Suppressor macrophage (primary cell): Measurements from ENCODE around the gene NHP2.
"Not testable (repeated sequence)": the region's sequence is repeated elsewhere in the genome, so short reads cannot be mapped to it uniquely, and the experiment has no call there.

ENCODE experiments used
- DNase-seq, 4 experiments: peaks; one replicate each; pipeline ENCODE4 v3.0.0-alpha.2; 2020 to 2022
- total RNA-seq, 17 experiments: gene quantifications; one replicate each; lab custom pipeline; 2026; ENCODE audit warnings: mixed read lengths in 6 of 17, inconsistent platforms in 3 of 17; lab: John Stamatoyannopoulos, UW

Gene NHP2
- total RNA-seq = 12.3 to 46.4 (median 22.1) reads per million in 17 experiments

DNA sequence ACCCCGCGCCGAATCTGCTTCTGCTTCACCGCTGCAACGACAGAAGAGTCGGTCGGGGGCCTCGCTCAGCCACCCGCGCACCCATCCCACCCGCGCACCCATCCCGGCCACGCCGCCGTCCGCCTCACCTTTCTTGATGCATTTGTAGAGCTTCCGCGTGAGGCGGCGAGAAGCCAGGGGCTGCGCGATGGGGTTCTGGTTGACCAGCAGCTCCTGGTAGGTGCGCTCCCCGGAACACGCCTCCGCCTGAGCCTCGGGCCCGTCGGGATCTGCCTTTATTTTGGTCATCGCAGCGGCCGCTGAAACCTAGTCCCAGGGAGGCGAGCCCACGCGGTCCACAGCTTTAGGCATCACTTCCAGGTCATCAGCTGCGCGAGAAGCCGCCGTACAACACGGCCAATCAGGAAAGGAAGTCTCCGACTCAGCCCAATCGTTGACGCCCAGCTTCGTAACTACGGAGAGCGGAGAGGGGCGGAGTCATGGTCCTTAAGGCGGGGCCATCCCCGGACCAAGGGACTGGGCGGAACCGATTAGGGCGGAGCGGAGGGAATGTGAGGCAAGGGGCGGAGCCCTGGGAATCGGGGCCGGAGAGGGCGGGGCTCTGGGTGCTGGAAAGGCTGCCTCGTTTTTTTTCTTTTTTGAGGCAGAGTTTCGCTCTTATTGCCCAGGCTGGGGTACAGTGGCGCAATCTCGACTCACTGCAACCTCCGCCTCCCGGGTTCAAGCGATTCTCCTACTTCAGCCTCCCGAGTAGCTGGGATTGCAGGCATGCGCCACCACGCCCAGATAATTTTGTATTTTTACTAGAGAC, at the start of gene NHP2:
TSS of gene NHP2 (minus strand) at position 356 of the 811 bp plus-strand sequence. CDS start at position 288, 68 bp downstream.
- peak; percentile 99 to 100 (median 100) for DNase-seq

- no peak for DNase-seq
Observed at GRCh38 chr5:178202541-178202940, 48.9 kb upstream of the NHP2 start.

GRCh38 chr5:178201927-178202235, 48.2 kb upstream of the NHP2 start:
- peak; percentile 49 to 70 (median 65) for DNase-seq

DNA sequence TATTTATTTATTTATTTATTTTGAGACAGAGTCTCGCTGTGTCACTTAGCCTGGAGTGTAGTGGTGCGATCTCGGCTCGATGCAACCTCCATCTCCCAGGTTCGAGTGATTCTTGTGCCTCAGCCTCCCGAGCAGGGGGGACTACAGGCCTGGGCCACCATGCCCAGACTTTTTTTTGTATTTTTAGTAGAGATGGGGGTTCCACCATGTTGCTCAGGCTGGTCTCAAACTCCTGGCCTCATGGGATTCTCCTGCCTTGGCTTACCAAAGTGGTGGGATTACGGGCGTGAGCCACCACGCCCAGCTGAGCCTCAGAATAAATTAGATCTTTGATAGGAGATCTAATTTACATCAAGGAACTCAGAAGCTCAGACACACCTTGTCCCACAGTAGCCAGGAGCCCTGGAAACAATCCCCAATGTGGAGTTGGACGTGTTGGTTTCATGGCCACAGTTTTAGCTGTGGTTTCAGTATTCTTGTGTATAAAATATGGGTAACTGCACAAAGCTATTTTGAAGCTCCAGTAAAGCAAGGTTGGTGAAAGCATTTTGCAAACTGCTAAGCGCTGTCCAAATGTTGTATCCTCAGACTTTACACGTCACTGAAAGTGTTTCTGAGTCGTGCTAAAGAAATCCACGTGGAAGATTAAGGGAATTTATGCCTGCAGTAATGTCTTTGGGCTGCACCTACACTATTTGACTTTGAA, 47.7 kb upstream of the NHP2 start:
- DNase-seq = no peak

- no peak for DNase-seq
Observed at GRCh38 chr5:178199581-178200434, 46.1 kb upstream of the NHP2 start.

DNA sequence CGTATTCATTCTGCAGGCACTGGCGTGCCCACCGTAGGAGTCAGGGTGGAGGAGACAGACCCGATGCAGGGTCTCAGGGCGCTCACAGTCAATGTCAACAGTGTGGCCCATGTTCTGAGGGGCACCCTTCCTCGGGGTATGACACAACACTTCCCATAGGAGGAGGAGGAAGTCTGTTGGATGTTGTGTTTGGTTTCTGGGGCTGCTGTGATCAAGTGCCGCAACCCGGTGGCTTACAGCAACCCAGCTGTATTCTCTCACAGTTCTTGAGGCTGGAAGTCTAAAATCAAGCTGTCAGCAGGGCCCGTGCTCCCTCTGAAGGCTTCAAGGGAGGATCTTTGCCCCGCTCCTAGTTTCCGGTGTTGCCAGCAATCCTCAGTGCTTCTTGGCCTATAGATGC, 45.0 kb upstream of the NHP2 start:
- DNase-seq = peak; percentile 37 to 58 (median 46)

DNA sequence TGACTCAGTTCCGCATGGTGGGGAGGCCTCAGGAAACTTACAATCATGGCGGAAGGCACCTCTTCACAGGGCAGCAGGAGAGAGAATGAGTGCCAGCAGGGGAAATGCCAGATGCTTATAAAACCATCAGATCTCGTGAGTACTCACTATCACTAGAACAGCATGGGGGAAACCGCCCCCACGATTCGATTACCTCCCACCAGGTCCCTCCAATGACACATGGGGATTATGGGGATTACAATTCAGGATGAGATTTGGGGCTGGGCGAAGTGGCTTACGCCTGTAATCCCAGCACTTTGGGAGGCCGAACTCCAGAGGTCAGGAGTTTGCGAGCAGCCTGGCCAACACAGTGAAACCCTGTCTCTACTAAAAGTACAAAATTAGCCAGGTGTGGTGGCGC, 44.5 kb upstream of the NHP2 start:
- not testable (repeated sequence) for DNase-seq

DNA sequence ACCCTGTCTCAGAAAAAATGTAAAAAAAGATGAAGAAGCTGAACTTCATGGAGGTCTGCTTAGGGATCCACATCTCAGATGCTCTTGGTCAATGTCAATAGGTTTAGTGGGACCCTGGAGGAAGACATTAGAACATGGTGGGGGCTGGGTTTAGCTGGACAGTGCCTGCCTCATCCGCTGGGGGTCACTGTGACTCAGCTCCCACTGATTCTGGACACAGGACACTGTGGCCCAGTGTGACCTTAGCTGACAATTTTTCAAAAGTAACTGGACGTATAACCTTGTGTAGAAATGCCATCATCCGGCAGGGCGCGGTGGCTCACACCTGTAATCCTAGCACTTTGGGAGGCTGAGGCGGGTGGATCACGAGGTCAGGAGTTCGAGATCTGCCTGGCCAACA, 43.3 kb upstream of the NHP2 start:
- no peak for DNase-seq

DNA sequence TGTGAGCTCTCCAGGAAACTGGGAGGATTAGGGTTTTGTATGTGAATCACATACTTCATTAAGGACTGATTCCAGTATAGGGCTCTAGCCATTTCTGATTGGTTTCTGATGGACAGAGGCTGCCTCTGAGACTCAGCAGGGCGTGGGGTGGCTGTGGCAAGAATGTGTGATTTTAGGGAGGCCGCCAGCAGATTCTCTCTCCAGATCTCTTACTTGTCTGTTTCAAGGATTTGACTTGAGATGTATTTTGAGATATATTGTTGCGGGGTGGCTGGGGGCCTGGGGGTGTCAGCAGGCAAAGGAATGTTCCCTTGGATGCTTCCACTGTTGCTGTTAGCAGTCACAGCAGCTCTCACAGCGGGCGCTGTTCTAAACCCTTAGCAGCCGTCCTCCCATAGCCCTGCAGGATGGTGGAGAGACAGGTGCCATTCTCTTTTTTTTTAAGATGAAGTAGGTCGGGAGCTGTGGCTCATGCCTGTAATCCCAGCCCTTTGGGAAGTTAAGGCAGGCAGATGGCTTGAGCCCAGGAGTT, 42.7 kb upstream of the NHP2 start:
- no peak for DNase-seq

DNA sequence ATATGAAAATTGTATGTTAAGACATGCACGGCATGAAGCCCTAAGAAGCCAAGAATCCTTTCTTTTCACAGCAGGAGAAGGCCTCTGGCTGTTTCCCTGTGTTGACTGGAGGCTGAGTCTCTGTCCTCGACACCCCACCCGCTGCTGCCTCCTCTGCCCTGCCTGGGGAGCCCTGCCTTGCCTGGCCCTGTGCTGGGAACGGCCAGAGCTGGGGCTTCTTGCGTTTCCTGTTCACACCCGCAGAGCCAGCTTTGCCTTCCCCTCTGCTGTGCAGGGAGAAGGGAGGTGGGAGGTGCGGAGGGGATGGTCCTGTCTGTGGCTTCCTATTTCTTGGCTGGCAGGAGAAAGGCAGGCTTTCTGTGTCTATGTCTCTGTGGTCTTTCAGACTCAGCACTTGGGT, 40.3 kb upstream of the NHP2 start:
- DNase-seq = peak; percentile 26 to 71 (median 52)

- no peak for DNase-seq
Observed at GRCh38 chr5:178193251-178193809, 39.6 kb upstream of the NHP2 start.

DNA sequence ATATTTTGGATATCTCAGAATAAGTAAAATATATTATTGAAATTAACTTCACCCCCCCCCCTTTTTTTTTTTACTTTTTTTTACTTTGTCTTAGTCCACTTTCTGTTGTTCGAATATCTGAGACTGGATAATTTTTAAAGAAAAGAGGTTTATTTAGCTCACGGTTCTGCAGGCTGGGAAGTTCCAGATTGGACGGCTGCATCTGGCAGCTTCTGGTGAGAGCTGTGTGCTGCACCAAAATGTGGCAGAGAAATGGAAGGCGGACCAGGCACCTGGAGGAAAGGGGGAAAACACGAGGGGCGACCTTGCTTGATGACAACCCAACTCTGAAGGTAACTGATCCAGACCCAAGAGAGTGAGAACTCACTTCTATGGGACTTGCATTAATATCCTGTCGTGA, 39.1 kb upstream of the NHP2 start:
- no peak for DNase-seq

- no peak for DNase-seq
Observed at GRCh38 chr5:178192244-178192643, 38.6 kb upstream of the NHP2 start.

DNA sequence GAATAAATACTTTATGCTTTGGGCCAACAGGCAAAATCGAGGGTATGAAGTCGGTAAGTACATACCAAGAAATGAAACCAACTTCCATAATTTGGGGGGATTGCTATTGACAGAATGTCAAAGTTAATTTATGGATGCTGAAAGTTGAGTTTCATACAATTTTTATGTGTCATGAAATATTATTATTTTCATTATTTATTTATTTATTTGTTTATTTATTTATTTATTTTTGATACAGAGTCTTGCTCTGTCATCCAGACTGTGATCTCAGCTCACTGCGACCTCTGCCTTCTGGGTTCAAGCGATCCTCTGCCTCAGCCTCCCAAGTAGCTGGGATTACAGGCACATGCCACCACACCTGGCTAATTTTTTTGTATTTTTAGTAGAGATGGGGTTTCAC, 38.0 kb upstream of the NHP2 start:
- DNase-seq = no peak

- DNase-seq = no peak
Observed at GRCh38 chr5:178189433-178189832, 35.7 kb upstream of the NHP2 start.

GRCh38 chr5:178187014-178187413, 33.3 kb upstream of the NHP2 start, which contains the start of gene GMCL2:
GMCL2 (minus strand) TSS chr5:178187371; CDS start chr5:178187299, 72 bp downstream.
- no peak for DNase-seq

DNA sequence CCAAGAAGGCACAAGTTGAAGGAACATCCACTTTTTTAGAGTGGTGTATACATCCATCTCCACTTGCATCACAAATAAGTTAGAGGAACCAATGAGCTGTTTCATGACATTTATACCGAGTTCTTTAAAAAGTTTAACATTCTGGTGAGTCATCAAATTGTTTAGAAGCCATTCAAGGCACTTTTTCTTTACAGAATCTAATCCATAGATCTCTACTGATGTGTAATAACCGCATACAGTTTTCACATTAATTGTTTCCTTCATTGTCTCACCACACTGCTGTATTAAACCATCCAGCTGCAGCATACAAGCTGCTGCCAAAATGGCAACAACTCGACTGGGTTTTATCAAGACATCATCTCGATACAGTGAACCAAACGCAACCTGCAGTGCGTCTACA, 32.7 kb upstream of the NHP2 start:
- DNase-seq = peak in 2 of 4 experiments; percentile 38 to 50

DNA sequence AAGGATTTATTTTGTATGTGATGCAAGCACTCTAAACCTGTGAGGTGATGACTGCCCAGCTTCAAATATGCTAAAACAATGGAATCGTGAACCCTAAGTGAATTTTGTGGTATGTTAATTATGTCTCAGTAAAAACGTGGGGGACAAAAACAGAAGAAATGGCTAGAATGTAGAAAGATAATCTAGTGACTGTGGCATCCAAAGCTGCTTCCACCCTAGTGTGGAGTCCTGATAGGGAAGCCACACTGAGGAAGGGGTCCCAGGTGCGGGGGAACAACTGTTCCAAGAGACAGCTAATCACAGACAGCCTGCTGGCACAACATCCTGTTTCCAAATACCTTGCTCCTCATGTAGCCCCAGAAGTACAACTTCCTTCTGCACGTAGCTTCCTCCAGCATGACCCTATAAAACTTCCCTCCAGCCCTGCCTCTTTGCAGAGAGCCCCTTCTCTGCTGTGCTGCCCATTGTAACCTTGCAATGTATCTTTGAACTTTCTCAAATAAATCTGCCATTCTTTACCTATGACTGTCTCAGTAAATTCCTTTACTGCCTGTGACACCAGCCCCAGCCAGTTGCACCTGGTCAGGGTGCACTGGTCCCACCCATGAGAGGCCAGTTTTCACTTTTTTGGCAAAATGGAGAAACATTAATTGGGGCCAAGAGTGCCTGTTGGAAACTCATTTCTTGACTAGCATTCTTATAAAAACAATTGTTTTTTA, 28.6 kb upstream of the NHP2 start:
- DNase-seq = peak in 3 of 4 experiments; percentile 22 to 46 (median 35)

DNA sequence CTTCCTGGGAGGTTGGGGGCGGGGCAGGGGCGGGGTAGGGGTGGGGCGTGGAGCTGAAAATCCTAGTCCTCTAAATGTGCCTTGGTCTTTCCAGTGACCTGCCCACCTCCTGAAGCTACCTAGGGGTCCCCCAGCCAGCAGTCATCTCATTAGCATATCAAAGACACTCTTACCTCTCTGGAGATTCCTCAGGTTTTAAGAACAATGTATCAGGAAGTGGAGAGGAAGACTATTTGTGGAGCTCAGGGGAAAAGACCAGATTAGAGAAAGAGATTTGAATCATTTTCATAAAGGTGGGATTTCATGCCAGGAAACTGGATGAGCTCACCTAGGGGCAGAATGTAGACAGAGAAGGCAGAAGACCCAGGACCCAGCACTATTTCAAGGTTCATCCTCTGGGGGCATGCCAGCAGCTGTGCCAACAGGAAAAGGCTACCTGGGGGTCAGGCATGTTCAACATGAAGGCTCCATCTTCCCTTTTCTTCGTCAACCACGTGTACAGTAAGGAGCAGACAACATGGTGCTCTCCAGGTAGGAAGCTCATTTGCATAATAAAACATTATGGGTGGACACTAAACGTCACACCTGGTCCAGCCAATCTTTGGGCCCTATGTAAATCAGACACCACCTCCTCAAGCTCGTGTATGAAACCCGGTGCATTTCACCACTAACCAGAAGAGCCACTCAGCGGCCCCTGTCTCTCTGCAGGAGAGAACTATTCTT, 26.6 kb upstream of the NHP2 start:
- DNase-seq = no peak

DNA sequence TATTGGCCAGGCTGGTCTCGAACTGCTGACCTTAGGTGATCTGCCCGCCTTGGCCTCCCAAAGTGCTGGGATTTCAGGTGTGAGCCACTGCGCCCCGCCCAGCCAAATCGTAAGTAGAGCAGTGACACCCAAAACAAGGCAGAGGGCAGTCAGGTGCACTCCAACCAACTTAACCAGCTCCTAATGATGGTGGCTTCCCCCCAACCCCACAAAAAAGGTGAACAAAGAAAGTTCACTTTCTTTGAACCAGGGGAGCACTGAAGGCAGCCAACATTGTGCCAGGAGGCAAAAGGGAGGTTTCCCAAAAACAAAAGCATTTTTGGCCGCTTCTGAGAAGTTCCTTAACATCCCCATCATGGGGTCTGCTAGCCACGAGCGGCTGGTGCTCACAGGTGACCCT, 23.9 kb upstream of the NHP2 start:
- DNase-seq = no peak

DNA sequence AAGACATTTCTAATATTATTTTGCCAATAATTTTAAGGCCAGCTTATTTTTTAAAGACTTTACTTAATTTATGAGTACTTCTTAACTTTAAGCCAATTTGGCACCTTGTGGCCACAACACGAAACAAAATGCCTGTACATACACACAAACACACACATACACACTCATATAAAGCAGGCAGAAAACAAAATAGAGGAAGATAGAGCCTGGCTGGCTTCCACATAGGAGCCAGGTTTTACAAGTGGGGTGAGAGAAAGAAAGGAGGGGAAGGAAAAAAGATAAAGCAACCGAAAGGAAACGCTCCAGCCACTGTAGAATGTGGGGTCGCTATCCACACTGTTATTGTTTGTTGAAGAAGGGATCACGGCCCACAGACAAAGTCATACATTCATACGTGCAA, 23.1 kb upstream of the NHP2 start:
- DNase-seq = no peak
